HepG2 (cell line): Measurements from ENCODE around the gene IQSEC1. TPM values are rescaled to one million over a fixed set of nuclear protein-coding genes. Genes with fewer than 3 reads are reported as not detected.

Experiments used
- IKZF1 ChIP-seq: fragments of 450-650 bp; IDR thresholded peaks from 2 replicates; pipeline ENCODE4 v1.7.1; 2016
- POLR2A ChIP-seq, 2 experiments: IDR thresholded peaks; 2 replicates each; pipeline ENCODE4 v1.6.1; 2011; ENCODE audit warnings: low read depth in 2 of 2, low read length in 2 of 2, mild to moderate bottlenecking in 1 of 2, moderate library complexity in 1 of 2; ENCODE audit not compliant: insufficient read depth in 1 of 2
- PTBP1 ChIP-seq: fragments of 200-400 bp; formaldehyde crosslinking; IDR thresholded peaks from 2 replicates; pipeline ENCODE4 v1.6.1; 2018; ENCODE audit warnings: low read length, low read depth; ENCODE audit not compliant: poor library complexity, severe bottlenecking
- TBX3 ChIP-seq: fragments of 450-650 bp; IDR thresholded peaks from 2 replicates; pipeline ENCODE4 v1.6.1; 2017; ENCODE audit warnings: antibody characterized with exemption, mild to moderate bottlenecking, inconsistent platforms, borderline replicate concordance
- polyA plus RNA-seq, 8 experiments: library from polyadenylated mRNA; depleted of rRNA in 3 of 8; stranded (reverse) in 7 of 8; unstranded in 1 of 8; fragments of >200 nt; fragmentation: Illumina TruSeq in 4 of 8; extraction: Trizol in 4 of 8; gene quantifications; 2 replicates each; pipeline versions ENCODE4 v1.2.1 to v1.2.3, GENCODE V29; 2011 to 2016; ENCODE audit warnings: low read depth in 4 of 8, missing spikeins in 1 of 8, mixed read lengths in 1 of 8; ENCODE audit not compliant: insufficient read depth in 1 of 8
- total RNA-seq, 5 experiments: library from RNA; depleted of rRNA; stranded (reverse); fragments of >200 nt; fragmentation: Illumina TruSeq; extraction: Trizol; gene quantifications; 2 replicates each; pipeline ENCODE4 v1.2.3, GENCODE V29; 2016; ENCODE audit warnings: low read depth in 1 of 5
- TF ChIP-seq, protein P1 (sequence below), 2 experiments: sonication (generic) in 1 of 2; formaldehyde crosslinking in 1 of 2; IDR thresholded peaks; 2 replicates each; pipeline versions ENCODE4 v1.5.1 to v1.6.1; 2011 to 2020; ENCODE audit warnings: borderline replicate concordance in 1 of 2, low read depth in 1 of 2, low read length in 1 of 2, mild to moderate bottlenecking in 1 of 2, missing genetic modification reagents in 1 of 2, moderate library complexity in 1 of 2
- TF ChIP-seq, protein P2 (sequence below): sonication (generic); formaldehyde crosslinking; IDR thresholded peaks from 2 replicates; pipeline ENCODE4 v1.9.0; 2021; ENCODE audit warnings: missing genetic modification reagents, borderline replicate concordance
- TF ChIP-seq, protein P3 (sequence below): sonication (generic); formaldehyde crosslinking; IDR thresholded peaks from 2 replicates; pipeline ENCODE4 v1.5.0; 2020; ENCODE audit warnings: missing genetic modification reagents

Gene IQSEC1
- total and polyA plus RNA-seq, 2 of the 13 experiments (the other 11 are each of a cell fraction or from before 2014, with no cell fraction given), result 17.4 to 20.2 TPM

DNA sequence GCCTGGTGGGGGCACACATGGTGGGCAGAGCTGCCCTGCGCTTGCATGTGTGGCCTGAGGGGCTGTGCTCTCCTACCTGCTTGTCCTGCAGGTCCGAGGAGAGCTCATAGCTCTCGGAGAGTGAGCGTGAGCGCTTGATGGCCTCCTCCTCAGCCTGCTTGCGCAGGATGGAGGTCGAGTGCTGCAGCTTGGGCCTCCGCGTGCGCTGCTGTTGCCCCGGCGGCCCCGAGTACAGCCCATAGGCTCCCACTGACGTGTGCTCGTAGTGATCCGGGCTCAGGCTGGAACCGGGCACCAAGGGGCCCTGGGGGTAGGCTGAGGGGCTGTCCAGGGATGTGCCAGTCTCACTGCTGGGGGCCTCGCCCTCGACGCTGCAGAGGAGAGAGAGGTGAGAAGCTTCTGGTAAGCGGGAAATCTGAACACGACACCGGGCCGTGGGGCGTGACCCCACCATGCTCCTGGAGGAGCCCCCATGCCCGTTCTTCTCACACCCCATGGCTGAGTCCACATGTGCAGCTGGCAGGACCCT is 131.7 kb downstream of the IQSEC1 start (continued):
- TF ChIP-seq, protein P1, sequence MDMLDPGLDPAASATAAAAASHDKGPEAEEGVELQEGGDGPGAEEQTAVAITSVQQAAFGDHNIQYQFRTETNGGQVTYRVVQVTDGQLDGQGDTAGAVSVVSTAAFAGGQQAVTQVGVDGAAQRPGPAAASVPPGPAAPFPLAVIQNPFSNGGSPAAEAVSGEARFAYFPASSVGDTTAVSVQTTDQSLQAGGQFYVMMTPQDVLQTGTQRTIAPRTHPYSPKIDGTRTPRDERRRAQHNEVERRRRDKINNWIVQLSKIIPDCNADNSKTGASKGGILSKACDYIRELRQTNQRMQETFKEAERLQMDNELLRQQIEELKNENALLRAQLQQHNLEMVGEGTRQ (IDR thresholded peaks at IDR 0.05; ENCODE audit: low read depth, low read length), result no peak
- TF ChIP-seq, protein P1 (CRISPR knock-in tag; IDR thresholded peaks at IDR 0.05; ENCODE audit: borderline replicate concordance), result no peak
- TF ChIP-seq IKZF1 (no peak), PTBP1 (no peak), TBX3 (no peak), POLR2A (IDR thresholded peaks at IDR 0.05; ENCODE audit: insufficient read depth in 1 of 2, low read depth in 2 of 2, low read length in 2 of 2) (0 out of 4 replicates have a peak, but pooled peaks of 1 of the 2 experiments have one; percentile 17)
- TF ChIP-seq, protein P2, sequence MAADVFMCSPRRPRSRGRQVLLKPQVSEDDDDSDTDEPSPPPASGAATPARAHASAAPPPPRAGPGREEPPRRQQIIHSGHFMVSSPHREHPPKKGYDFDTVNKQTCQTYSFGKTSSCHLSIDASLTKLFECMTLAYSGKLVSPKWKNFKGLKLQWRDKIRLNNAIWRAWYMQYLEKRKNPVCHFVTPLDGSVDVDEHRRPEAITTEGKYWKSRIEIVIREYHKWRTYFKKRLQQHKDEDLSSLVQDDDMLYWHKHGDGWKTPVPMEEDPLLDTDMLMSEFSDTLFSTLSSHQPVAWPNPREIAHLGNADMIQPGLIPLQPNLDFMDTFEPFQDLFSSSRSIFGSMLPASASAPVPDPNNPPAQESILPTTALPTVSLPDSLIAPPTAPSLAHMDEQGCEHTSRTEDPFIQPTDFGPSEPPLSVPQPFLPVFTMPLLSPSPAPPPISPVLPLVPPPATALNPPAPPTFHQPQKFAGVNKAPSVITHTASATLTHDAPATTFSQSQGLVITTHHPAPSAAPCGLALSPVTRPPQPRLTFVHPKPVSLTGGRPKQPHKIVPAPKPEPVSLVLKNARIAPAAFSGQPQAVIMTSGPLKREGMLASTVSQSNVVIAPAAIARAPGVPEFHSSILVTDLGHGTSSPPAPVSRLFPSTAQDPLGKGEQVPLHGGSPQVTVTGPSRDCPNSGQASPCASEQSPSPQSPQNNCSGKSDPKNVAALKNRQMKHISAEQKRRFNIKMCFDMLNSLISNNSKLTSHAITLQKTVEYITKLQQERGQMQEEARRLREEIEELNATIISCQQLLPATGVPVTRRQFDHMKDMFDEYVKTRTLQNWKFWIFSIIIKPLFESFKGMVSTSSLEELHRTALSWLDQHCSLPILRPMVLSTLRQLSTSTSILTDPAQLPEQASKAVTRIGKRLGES (CRISPR knock-in tag), result no peak
- TF ChIP-seq, protein P3, sequence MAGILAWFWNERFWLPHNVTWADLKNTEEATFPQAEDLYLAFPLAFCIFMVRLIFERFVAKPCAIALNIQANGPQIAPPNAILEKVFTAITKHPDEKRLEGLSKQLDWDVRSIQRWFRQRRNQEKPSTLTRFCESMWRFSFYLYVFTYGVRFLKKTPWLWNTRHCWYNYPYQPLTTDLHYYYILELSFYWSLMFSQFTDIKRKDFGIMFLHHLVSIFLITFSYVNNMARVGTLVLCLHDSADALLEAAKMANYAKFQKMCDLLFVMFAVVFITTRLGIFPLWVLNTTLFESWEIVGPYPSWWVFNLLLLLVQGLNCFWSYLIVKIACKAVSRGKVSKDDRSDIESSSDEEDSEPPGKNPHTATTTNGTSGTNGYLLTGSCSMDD (CRISPR knock-in tag), result no peak
